ENCODE results near the gene FRMPD1. TPM values are rescaled to one million over a fixed set of nuclear protein-coding genes. Genes with fewer than 3 reads are reported as not detected.

The FRMPD1 gene
- total and polyA plus RNA-seq, 2 of the 4 experiments (the other 2 are of a cell fraction), result not detected

DNA sequence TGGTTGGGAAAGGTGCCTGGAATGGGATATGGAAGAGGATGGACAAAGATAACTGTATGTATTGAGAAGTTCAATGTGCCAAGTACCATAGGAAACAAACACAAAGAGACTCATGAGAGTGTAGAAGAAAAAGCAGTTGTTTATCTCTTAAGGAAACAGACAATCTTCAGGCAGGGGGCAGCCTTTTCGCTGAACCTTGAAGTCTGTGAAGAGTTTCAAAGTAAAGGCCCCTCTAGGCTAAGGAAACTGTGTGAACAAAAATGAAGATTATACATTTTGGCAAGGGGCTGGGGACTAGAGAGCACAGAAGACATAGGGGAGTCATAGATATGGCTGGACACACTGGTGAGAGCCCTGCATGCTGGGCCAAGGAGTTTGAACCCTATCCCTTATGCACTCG lies 27.5 kb upstream of the FRMPD1 start:
- H3K4me2 ChIP-seq (ENCODE audit: low read depth, low read length), result no peak overlapping the region
- H3K14ac ChIP-seq (replicated peaks; ENCODE audit: low read depth, low read length), result no peak overlapping the region
- H2AK9ac ChIP-seq (replicated peaks; ENCODE audit: low read depth, low read length, poor library complexity), result no peak overlapping the region
- H3K27ac ChIP-seq (ENCODE audit: insufficient read depth, low read length), result no peak overlapping the region
- H3K36me3 ChIP-seq (ENCODE audit: control insufficient read depth, insufficient read depth, low read length), result no peaks in the 10 kb centered on the region
- no peak overlapping the region for H2AFZ ChIP-seq (replicated peaks; ENCODE audit: low read length, poor library complexity)
- H4K20me1 ChIP-seq (ENCODE audit: insufficient read depth, low read length), result no peaks in the 10 kb centered on the region
- H3K4me1 ChIP-seq (ENCODE audit: control insufficient read depth, insufficient read depth, low read length), result peaks cover 2% of the 10 kb centered on the region
- H3K9me1 ChIP-seq (ENCODE audit: insufficient read depth, low read length), result peaks cover 3% of the 10 kb centered on the region
- H4K91ac ChIP-seq (ENCODE audit: insufficient read depth, low read depth, low read length), result no peak overlapping the region
- no peak overlapping the region for H3K9ac ChIP-seq (ENCODE audit: low read depth, low read length)
- no peak for DNase-seq
- H3K4me3 ChIP-seq (ENCODE audit: insufficient read depth, low read depth, low read length), result no peak overlapping the region
- intact Hi-C loops (cut with micrococcal nuclease) (no loop called here), dilution Hi-C loops (cut with HindIII; ENCODE audit: low sequenced_read_pairs, unreplicated experiment) (no loop called here), in situ Hi-C loops (cut with MboI; ENCODE audit: low sequenced_read_pairs) (no loop called here)
- no peak for TF ChIP-seq CEBPB (IDR thresholded peaks at IDR 0.05; ENCODE audit: low read depth, low read length)
- no peak for TF ChIP-seq RFX5 (IDR thresholded peaks at IDR 0.05; ENCODE audit: low read depth, low read length)
- no peak for TF ChIP-seq MAFK (IDR thresholded peaks at IDR 0.05; ENCODE audit: low read depth, low read length)
- TF ChIP-seq FOS (IDR thresholded peaks at IDR 0.05; ENCODE audit: low read depth, low read length), result no peak
- TF ChIP-seq MXI1 (IDR thresholded peaks at IDR 0.05; ENCODE audit: borderline replicate concordance, low read depth, low read length), result no peak
- no peak for TF ChIP-seq MAZ (IDR thresholded peaks at IDR 0.05; ENCODE audit: borderline replicate concordance, low read depth, low read length)
- TF ChIP-seq CHD1 (IDR thresholded peaks at IDR 0.05; ENCODE audit: low read depth, low read length), result no peak
- TF ChIP-seq SMC3 (IDR thresholded peaks at IDR 0.05; ENCODE audit: low read depth, low read length), result no peak
- no peak for TF ChIP-seq POLR2A (IDR thresholded peaks at IDR 0.05; ENCODE audit: low read depth, low read length)
- no peak for TF ChIP-seq CTCF (conservative IDR thresholded peaks at IDR 0.05; ENCODE audit: low read depth, low read length)
- no peak for TF ChIP-seq RCOR1 (IDR thresholded peaks at IDR 0.05; ENCODE audit: insufficient replicate concordance, low read length)
- no peak for TF ChIP-seq BHLHE40 (IDR thresholded peaks at IDR 0.05; ENCODE audit: low read depth, low read length)
- no peak for TF ChIP-seq ELK1 (IDR thresholded peaks at IDR 0.05; ENCODE audit: borderline replicate concordance, low read depth, low read length)
- TF ChIP-seq USF2 (IDR thresholded peaks at IDR 0.05; ENCODE audit: low read depth, low read length), result no peak
- no peak for TF ChIP-seq NFE2L2 (IDR thresholded peaks at IDR 0.05; ENCODE audit: low read depth, low read length)
- no peak for TF ChIP-seq RAD21 (IDR thresholded peaks at IDR 0.05; ENCODE audit: low read length)
- H3K23ac ChIP-seq (ENCODE audit: low read depth, low read length), result no peak overlapping the region
- peak overlapping the region; percentile 20 for H3K18ac ChIP-seq (ENCODE audit: low read depth, low read length)
- H3K56ac ChIP-seq (ENCODE audit: extremely low read depth, insufficient read depth, low read length), result no peak overlapping the region
- no peak overlapping the region for H2BK120ac ChIP-seq (ENCODE audit: low read depth, low read length)
- no peak overlapping the region for H2BK20ac ChIP-seq (ENCODE audit: low read depth, low read length)
- no peak overlapping the region for H3K4ac ChIP-seq (ENCODE audit: low read depth, low read length)
- peaks cover 5% of the 10 kb centered on the region for H3K27me3 ChIP-seq (ENCODE audit: control insufficient read depth, insufficient read depth, low read length)
- no peaks in the 10 kb centered on the region for H3K79me1 ChIP-seq (ENCODE audit: low read depth in 1 of 2, low read length in 2 of 2)
- WGBS, 2 experiments (ENCODE audit: extremely low coverage in 2 of 2, insufficient read length in 1 of 2), result 67% methylated on average over 1 of the region's 2 CpGs; no CpG with 5 or more reads in 1 of the 2 experiments
- no peak overlapping the region for H4K5ac ChIP-seq (ENCODE audit: low read depth, low read length)
- 0 out of 2 replicates have a peak overlapping the region, but pooled peaks have one; percentile 33 for H2AK5ac ChIP-seq (ENCODE audit: low read depth, low read length)
- ChIA-PET CTCF (no interaction called here), POLR2A (ENCODE audit: unreplicated experiment) (no interaction called here)
- BruUV-seq (replicated peaks), result no TSS peak
- ATAC-seq (ENCODE audit: low read depth), result no peak
- no peak overlapping the region for H2BK5ac ChIP-seq (ENCODE audit: low read depth, low read length, poor library complexity, severe bottlenecking)
- H2BK15ac ChIP-seq (ENCODE audit: low read depth, low read length), result no peak overlapping the region
- H4K8ac ChIP-seq (ENCODE audit: low read depth in 2 of 2, low read length in 2 of 2), result peak overlapping the region in 1 of 2 experiments; percentile 54; a peak in 1 of 4 replicates
- H3K9me3 ChIP-seq (ENCODE audit: control insufficient read depth, insufficient read depth, low read length), result no peaks in the 10 kb centered on the region

All from IMR-90 (cell line).